ENCODE results near the gene HOXB7.

- TF ChIP-seq CTCF (IDR thresholded peaks at IDR 0.05): no peak
- TF ChIP-seq POLR2A (IDR thresholded peaks at IDR 0.05): no peak
These were observed 18.6 kb upstream of the HOXB7 start for GRCh38 chr17:48629411-48629759.
